GM12878 (cell line): ENCODE measurements around the gene ZNF668. TPM values are rescaled to one million over a fixed set of nuclear protein-coding genes. Genes with fewer than 3 reads are reported as not detected.

Source experiments
- ASH2L ChIP-seq: fragments of 300-600, 200-600 bp; sonication (generic); IDR thresholded peaks from 2 replicates; pipeline ENCODE4 v1.6.1; 2017; ENCODE audit warnings: low read depth, mild to moderate bottlenecking, borderline replicate concordance
- BCL11A ChIP-seq: IDR thresholded peaks from 2 replicates; pipeline ENCODE4 v1.6.1; 2011; ENCODE audit warnings: low read depth, low read length
- ETV6 ChIP-seq, 2 experiments: fragments of 450-650 bp in 1 of 2; IDR thresholded peaks in 1 of 2; conservative IDR thresholded peaks in 1 of 2; 2 replicates each; pipeline ENCODE4 v1.6.1; 2014; ENCODE audit warnings: antibody characterized with exemption in 1 of 2, borderline replicate concordance in 1 of 2, low read depth in 1 of 2, mild to moderate bottlenecking in 1 of 2, moderate library complexity in 1 of 2
- GATAD2B ChIP-seq: fragments of 450-650 bp; conservative IDR thresholded peaks from 2 replicates; pipeline ENCODE4 v1.6.1; 2017; ENCODE audit warnings: low read depth, mild to moderate bottlenecking, moderate library complexity
- HDAC6 ChIP-seq: fragments of 200-600 bp; sonication (generic); IDR thresholded peaks from one replicate; pipeline ENCODE4 v1.8.0; 2017; ENCODE audit warnings: antibody characterized with exemption; ENCODE audit not compliant: unreplicated experiment
- HSF1 ChIP-seq: fragments of 150-350 bp; IDR thresholded peaks from 2 replicates; pipeline ENCODE4 v1.6.1; 2014; ENCODE audit warnings: mild to moderate bottlenecking, low read depth, low read length
- JUNB ChIP-seq: IDR thresholded peaks from 2 replicates; pipeline ENCODE4 v1.6.1; 2016; ENCODE audit warnings: antibody characterized with exemption, mild to moderate bottlenecking
- NFYB ChIP-seq: IDR thresholded peaks from 2 replicates; pipeline ENCODE4 v1.6.1; 2011; ENCODE audit warnings: low read depth, mild to moderate bottlenecking, low read length, improper control_type of control experiment, moderate library complexity; ENCODE audit not compliant: insufficient read depth
- RUNX3 ChIP-seq: IDR thresholded peaks from 2 replicates; pipeline ENCODE4 v1.6.1; 2012; ENCODE audit warnings: low read length, inconsistent platforms
- USF2 ChIP-seq: IDR thresholded peaks from 2 replicates; pipeline ENCODE4 v1.6.1; 2011; ENCODE audit warnings: low read depth, low read length, improper control_type of control experiment, borderline replicate concordance
- ZBED1 ChIP-seq: IDR thresholded peaks from 2 replicates; pipeline ENCODE4 v1.6.1; 2016; ENCODE audit warnings: borderline replicate concordance
- ZBTB4 ChIP-seq: fragments of 450-650 bp; formaldehyde crosslinking; IDR thresholded peaks from 2 replicates; pipeline ENCODE4 v1.4.0; 2022; ENCODE audit warnings: mild to moderate bottlenecking, moderate library complexity
- ZNF274 ChIP-seq: IDR thresholded peaks from one replicate; pipeline ENCODE4 v1.8.0; 2011; ENCODE audit not compliant: insufficient read length, insufficient read depth
- ZNF384 ChIP-seq: IDR thresholded peaks from 2 replicates; pipeline ENCODE4 v1.6.1; 2012; ENCODE audit warnings: low read depth, mild to moderate bottlenecking, low read length, improper control_type of control experiment, borderline replicate concordance
- polyA plus RNA-seq, 11 experiments: library from polyadenylated mRNA; depleted of rRNA in 4 of 11; unstranded in 6 of 11; stranded (reverse) in 5 of 11; fragments of >200 nt; fragmentation: Nextera tagmentation in 4 of 11; fragmentation: Illumina TruSeq in 1 of 11; extraction: Ambion mirVana in 4 of 11; extraction: Trizol in 1 of 11; gene quantifications; 1 replicate in 1 of 11; 2 replicates in 10 of 11; pipeline versions ENCODE4 v1.2.1 to v1.2.3, GENCODE V29; 2011 to 2016; ENCODE audit warnings: inconsistent platforms in 2 of 11, missing spikeins in 2 of 11, low read depth in 1 of 11
- total RNA-seq, 4 experiments: library from RNA; depleted of rRNA in 3 of 4; stranded (reverse); fragments of >200 nt in 3 of 4; fragmentation: Illumina TruSeq in 1 of 4; extraction: Trizol in 1 of 4; gene quantifications; 2 replicates each; pipeline versions ENCODE4 v1.2.1 to v1.2.3, GENCODE V29; 2013 to 2021
- TF ChIP-seq, protein P1 (sequence below): fragments of 450-650 bp; IDR thresholded peaks from 2 replicates; pipeline ENCODE4 v1.6.1; 2017; ENCODE audit warnings: mild to moderate bottlenecking, moderate library complexity
- TF ChIP-seq, protein P2 (sequence below): fragments of 450-650 bp; IDR thresholded peaks from 2 replicates; pipeline ENCODE4 v1.6.1; 2017; ENCODE audit warnings: borderline replicate concordance

ZNF668 gene
- total and polyA plus RNA-seq, 10 of the 15 experiments (the other 5 are each of a cell fraction or from before 2014, with no cell fraction given) = 0.05 to 20.7 (median 10.0) TPM; not detected in 1

- TF ChIP-seq HSF1 = no peak
- TF ChIP-seq GATAD2B = peak; percentile 96
- peak; percentile 41 for TF ChIP-seq ZBED1
- TF ChIP-seq RUNX3 = peak; percentile 80
- peak; percentile 66; the same call in 1 of the 2 replicates for TF ChIP-seq ASH2L
- TF ChIP-seq HDAC6 = no peak
- no peak for TF ChIP-seq NFYB
- TF ChIP-seq, protein P1, sequence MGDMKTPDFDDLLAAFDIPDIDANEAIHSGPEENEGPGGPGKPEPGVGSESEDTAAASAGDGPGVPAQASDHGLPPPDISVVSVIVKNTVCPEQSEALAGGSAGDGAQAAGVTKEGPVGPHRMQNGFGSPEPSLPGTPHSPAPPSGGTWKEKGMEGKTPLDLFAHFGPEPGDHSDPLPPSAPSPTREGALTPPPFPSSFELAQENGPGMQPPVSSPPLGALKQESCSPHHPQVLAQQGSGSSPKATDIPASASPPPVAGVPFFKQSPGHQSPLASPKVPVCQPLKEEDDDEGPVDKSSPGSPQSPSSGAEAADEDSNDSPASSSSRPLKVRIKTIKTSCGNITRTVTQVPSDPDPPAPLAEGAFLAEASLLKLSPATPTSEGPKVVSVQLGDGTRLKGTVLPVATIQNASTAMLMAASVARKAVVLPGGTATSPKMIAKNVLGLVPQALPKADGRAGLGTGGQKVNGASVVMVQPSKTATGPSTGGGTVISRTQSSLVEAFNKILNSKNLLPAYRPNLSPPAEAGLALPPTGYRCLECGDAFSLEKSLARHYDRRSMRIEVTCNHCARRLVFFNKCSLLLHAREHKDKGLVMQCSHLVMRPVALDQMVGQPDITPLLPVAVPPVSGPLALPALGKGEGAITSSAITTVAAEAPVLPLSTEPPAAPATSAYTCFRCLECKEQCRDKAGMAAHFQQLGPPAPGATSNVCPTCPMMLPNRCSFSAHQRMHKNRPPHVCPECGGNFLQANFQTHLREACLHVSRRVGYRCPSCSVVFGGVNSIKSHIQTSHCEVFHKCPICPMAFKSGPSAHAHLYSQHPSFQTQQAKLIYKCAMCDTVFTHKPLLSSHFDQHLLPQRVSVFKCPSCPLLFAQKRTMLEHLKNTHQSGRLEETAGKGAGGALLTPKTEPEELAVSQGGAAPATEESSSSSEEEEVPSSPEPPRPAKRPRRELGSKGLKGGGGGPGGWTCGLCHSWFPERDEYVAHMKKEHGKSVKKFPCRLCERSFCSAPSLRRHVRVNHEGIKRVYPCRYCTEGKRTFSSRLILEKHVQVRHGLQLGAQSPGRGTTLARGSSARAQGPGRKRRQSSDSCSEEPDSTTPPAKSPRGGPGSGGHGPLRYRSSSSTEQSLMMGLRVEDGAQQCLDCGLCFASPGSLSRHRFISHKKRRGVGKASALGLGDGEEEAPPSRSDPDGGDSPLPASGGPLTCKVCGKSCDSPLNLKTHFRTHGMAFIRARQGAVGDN = peak; percentile 85
- peak; percentile 81; the same call in 1 of the 2 replicates for TF ChIP-seq ZBTB4 (CRISPR knock-in tag)
- TF ChIP-seq, protein P2, sequence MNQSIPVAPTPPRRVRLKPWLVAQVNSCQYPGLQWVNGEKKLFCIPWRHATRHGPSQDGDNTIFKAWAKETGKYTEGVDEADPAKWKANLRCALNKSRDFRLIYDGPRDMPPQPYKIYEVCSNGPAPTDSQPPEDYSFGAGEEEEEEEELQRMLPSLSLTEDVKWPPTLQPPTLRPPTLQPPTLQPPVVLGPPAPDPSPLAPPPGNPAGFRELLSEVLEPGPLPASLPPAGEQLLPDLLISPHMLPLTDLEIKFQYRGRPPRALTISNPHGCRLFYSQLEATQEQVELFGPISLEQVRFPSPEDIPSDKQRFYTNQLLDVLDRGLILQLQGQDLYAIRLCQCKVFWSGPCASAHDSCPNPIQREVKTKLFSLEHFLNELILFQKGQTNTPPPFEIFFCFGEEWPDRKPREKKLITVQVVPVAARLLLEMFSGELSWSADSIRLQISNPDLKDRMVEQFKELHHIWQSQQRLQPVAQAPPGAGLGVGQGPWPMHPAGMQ = no peak
- no peak for TF ChIP-seq BCL11A
- no peak; a peak in 1 of 4 replicates for TF ChIP-seq ETV6 (conservative IDR thresholded peaks at IDR 0.05 in 1 of 2, IDR thresholded peaks at IDR 0.05 in 1 of 2; ENCODE audit: borderline replicate concordance in 1 of 2, low read depth in 1 of 2)
- TF ChIP-seq ZNF274 = no peak
- no peak for TF ChIP-seq JUNB
- peak; percentile 98 for TF ChIP-seq USF2
- no peak for TF ChIP-seq ZNF384
Measured at GRCh38 chr16:31032736-31033708, 41.0 kb downstream of the ZNF668 start, which contains the start of gene STX4 (continued).
